ACC112 (cell line): ENCODE results near the gene OR5H6.

ENCODE experiments used
- H2AFZ ChIP-seq: fragments of 200-600 bp; sonication (generic); one replicate; pipeline ENCODE4 v1.6.0; 2017; ENCODE audit warnings: antibody characterized with exemption, low read length; ENCODE audit not compliant: unreplicated experiment
- H3K27ac ChIP-seq: fragments of 200-600 bp; sonication (generic); 2 replicates; pipeline ENCODE4 v1.5.1; 2014; ENCODE audit warnings: low read depth, mild to moderate bottlenecking, antibody characterized with exemption, low read length, moderate library complexity
- H3K27me3 ChIP-seq: fragments of 200-600 bp; sonication (generic); 2 replicates; pipeline ENCODE4 v1.6.1; 2014; ENCODE audit warnings: mild to moderate bottlenecking, antibody characterized with exemption, low read length, moderate library complexity, mixed read lengths; ENCODE audit not compliant: insufficient read depth
- H3K36me3 ChIP-seq: fragments of 200-600 bp; sonication (generic); 2 replicates; pipeline ENCODE4 v1.6.1; 2016; ENCODE audit warnings: mild to moderate bottlenecking, antibody characterized with exemption, low read length, moderate library complexity, mixed read lengths; ENCODE audit not compliant: insufficient read depth
- H3K4me1 ChIP-seq: fragments of 200-600 bp; sonication (generic); one replicate; pipeline ENCODE4 v1.6.1; 2016; ENCODE audit warnings: low read length, mixed read lengths; ENCODE audit not compliant: insufficient read depth, unreplicated experiment, control insufficient read depth
- H3K4me3 ChIP-seq: fragments of 200-600 bp; sonication (generic); 2 replicates; pipeline ENCODE4 v1.5.1; 2014; ENCODE audit warnings: mild to moderate bottlenecking, low read depth, low read length
- H3K79me2 ChIP-seq: fragments of 200-600 bp; sonication (generic); one replicate; pipeline ENCODE4 v1.6.0; 2016; ENCODE audit warnings: low read length; ENCODE audit not compliant: control insufficient read depth, unreplicated experiment, insufficient read depth

OR5H6 gene

GRCh38 chr3:98262046-98262445 lies 2.0 kb upstream of the OR5H6 start:
- Histone ChIP-seq H3K36me3 (no peaks in the 10 kb centered on the region), H3K79me2 (no peaks in the 10 kb centered on the region), H3K27ac (no peak overlapping the region), H3K27me3 (no peaks in the 10 kb centered on the region), H3K4me1 (no peaks in the 10 kb centered on the region), H2AFZ (no peak overlapping the region), H3K4me3 (no peak overlapping the region)

- no peaks in the 10 kb centered on the region for H3K4me1 ChIP-seq
- H3K27me3 ChIP-seq: no peaks in the 10 kb centered on the region
- H3K4me3 ChIP-seq: no peak overlapping the region
- no peak overlapping the region for H2AFZ ChIP-seq
- no peaks in the 10 kb centered on the region for H3K36me3 ChIP-seq
- H3K27ac ChIP-seq: no peak overlapping the region
- H3K79me2 ChIP-seq: no peaks in the 10 kb centered on the region
Measured at GRCh38 chr3:98269846-98270245, 5.8 kb downstream of the OR5H6 start.

- Histone ChIP-seq H3K27me3 (no peaks in the 10 kb centered on the region), H3K27ac (no peak overlapping the region), H3K79me2 (no peaks in the 10 kb centered on the region), H3K4me1 (no peaks in the 10 kb centered on the region), H2AFZ (no peak overlapping the region), H3K36me3 (no peaks in the 10 kb centered on the region), H3K4me3 (no peak overlapping the region)
Measured at GRCh38 chr3:98272126-98272525, 8.1 kb downstream of the OR5H6 start.

- Histone ChIP-seq H3K27me3 (0 out of 2 replicates have a peak, but pooled peaks cover 6% of the 10 kb centered on the region), H3K36me3 (no peaks in the 10 kb centered on the region), H2AFZ (no peak overlapping the region), H3K4me1 (no peaks in the 10 kb centered on the region), H3K79me2 (no peaks in the 10 kb centered on the region), H3K4me3 (no peak overlapping the region), H3K27ac (no peak overlapping the region)
Measured at GRCh38 chr3:98274914-98275313, 10.9 kb downstream of the OR5H6 start.

GRCh38 chr3:98282205-98282604 lies 18.2 kb downstream of the OR5H6 start, which contains the start of gene OR5H2:
Gene OR5H2, plus strand, starts transcription at chr3:98282505. Its CDS starts 398 bp downstream, at chr3:98282903.
- H3K27me3 ChIP-seq: peaks cover 6% of the 10 kb centered on the region; the same call in 1 of the 2 replicates

GRCh38 chr3:98290916-98291315 lies 26.9 kb downstream of the OR5H6 start:
- Histone ChIP-seq H3K4me1 (no peaks in the 10 kb centered on the region), H2AFZ (no peak overlapping the region)

More at GRCh38 chr3:98282205-98282604, 18.2 kb downstream of the OR5H6 start, which contains the start of gene OR5H2:
- Histone ChIP-seq H3K27ac (no peak within 1 kb of the TSS), H3K36me3 (no peaks in the 10 kb centered on the region), H2AFZ (no peak within 1 kb of the TSS), H3K4me3 (no peak within 1 kb of the TSS), H3K4me1 (no peaks in the 10 kb centered on the region), H3K79me2 (no peaks in the 10 kb centered on the region)

GRCh38 chr3:98291332-98291957 lies 27.4 kb downstream of the OR5H6 start:
- H3K27ac ChIP-seq: no peak overlapping the region
- no peaks in the 10 kb centered on the region for H3K79me2 ChIP-seq
- no peaks in the 10 kb centered on the region for H3K36me3 ChIP-seq
- H2AFZ ChIP-seq: no peak overlapping the region
- H3K4me1 ChIP-seq: no peaks in the 10 kb centered on the region
- no peak overlapping the region for H3K4me3 ChIP-seq
- H3K27me3 ChIP-seq: no peaks in the 10 kb centered on the region

More at GRCh38 chr3:98290916-98291315, 26.9 kb downstream of the OR5H6 start:
- no peaks in the 10 kb centered on the region for H3K79me2 ChIP-seq
- no peaks in the 10 kb centered on the region for H3K27me3 ChIP-seq
- no peaks in the 10 kb centered on the region for H3K36me3 ChIP-seq
- H3K4me3 ChIP-seq: no peak overlapping the region
- no peak overlapping the region for H3K27ac ChIP-seq
